LNCaP clone FGC (cell line): ENCODE measurements around the gene SGCG.

Experiments
- DNase-seq: peaks from one replicate; pipeline ENCODE4 v3.0.0-alpha.2; 2011; ENCODE audit warnings: low read depth
- H3K4me3 ChIP-seq: 2 replicates; pipeline ENCODE4 v1.5.1; 2011; ENCODE audit warnings: mild to moderate bottlenecking, low read depth, low read length, control low read depth
- CTCF ChIP-seq: IDR thresholded peaks from 2 replicates; pipeline ENCODE4 v1.5.1; 2012; ENCODE audit warnings: mild to moderate bottlenecking; ENCODE audit not compliant: control insufficient read depth, insufficient read depth; ENCODE audit errors: extremely low read depth

The SGCG gene

GRCh38 chr13:23161481-23161825 lies 19.3 kb upstream of the SGCG start:
- no peak overlapping the region for H3K4me3 ChIP-seq
- DNase-seq: no peak
- no peak for TF ChIP-seq CTCF

- DNase-seq: no peak
- TF ChIP-seq CTCF: peak; percentile 27; the same call in 1 of the 2 replicates
Measured at GRCh38 chr13:23175920-23176319, 4.9 kb upstream of the SGCG start.

GRCh38 chr13:23182142-23182541 lies 1.4 kb downstream of the SGCG start:
- no peak for TF ChIP-seq CTCF
- DNase-seq: no peak
- no peak overlapping the region for H3K4me3 ChIP-seq

More at GRCh38 chr13:23175920-23176319, 4.9 kb upstream of the SGCG start:
- H3K4me3 ChIP-seq: no peak overlapping the region

GRCh38 chr13:23183292-23183691 lies 2.5 kb downstream of the SGCG start:
- no peak for DNase-seq
- TF ChIP-seq CTCF: no peak
- H3K4me3 ChIP-seq: no peak overlapping the region

- no peak for DNase-seq
- H3K4me3 ChIP-seq: no peak overlapping the region
- no peak for TF ChIP-seq CTCF
Measured at GRCh38 chr13:23185542-23185941, 4.8 kb downstream of the SGCG start.

- TF ChIP-seq CTCF: no peak
- no peak for DNase-seq
- no peak overlapping the region for H3K4me3 ChIP-seq
Measured at GRCh38 chr13:23201870-23202269, 21.1 kb downstream of the SGCG start.

- TF ChIP-seq CTCF: no peak
- no peak overlapping the region for H3K4me3 ChIP-seq
- DNase-seq: no peak
Measured at GRCh38 chr13:23202383-23202782, 21.6 kb downstream of the SGCG start.
